ENCODE data around the gene AFAP1.

The AFAP1 gene

GRCh38 chr4:7767966-7768365, 171.7 kb downstream of the AFAP1 start:
- DNase-seq (ENCODE audit: low spot score), result no peak

- no peak for DNase-seq (ENCODE audit: low spot score)
Measured at GRCh38 chr4:7767526-7767925, 172.1 kb downstream of the AFAP1 start.

GRCh38 chr4:7766661-7767345, 172.9 kb downstream of the AFAP1 start:
- DNase-seq (ENCODE audit: low spot score), result no peak

- no peak for DNase-seq (ENCODE audit: low spot score)
Measured at GRCh38 chr4:7766086-7766485, 173.6 kb downstream of the AFAP1 start.

GRCh38 chr4:7765666-7766065, 174.0 kb downstream of the AFAP1 start:
- DNase-seq (ENCODE audit: low spot score), result no peak

GRCh38 chr4:7764466-7764865, 175.2 kb downstream of the AFAP1 start:
- DNase-seq (ENCODE audit: low spot score), result no peak

- no peak for DNase-seq (ENCODE audit: low spot score)
Measured at GRCh38 chr4:7763788-7764187, 175.9 kb downstream of the AFAP1 start.

GRCh38 chr4:7763106-7763505, 176.6 kb downstream of the AFAP1 start:
- DNase-seq (ENCODE audit: low spot score), result no peak

GRCh38 chr4:7762376-7763030, 177.2 kb downstream of the AFAP1 start:
- no peak for DNase-seq (ENCODE audit: low spot score)

- DNase-seq (ENCODE audit: low spot score), result peak; percentile 56
Measured at GRCh38 chr4:7761720-7762119, 177.9 kb downstream of the AFAP1 start.

GRCh38 chr4:7761312-7761711, 178.3 kb downstream of the AFAP1 start:
- DNase-seq (ENCODE audit: low spot score), result no peak

- DNase-seq (ENCODE audit: low spot score), result no peak
Measured at GRCh38 chr4:7760706-7761105, 179.0 kb downstream of the AFAP1 start.

GRCh38 chr4:7760228-7760627, 179.4 kb downstream of the AFAP1 start:
- DNase-seq (ENCODE audit: low spot score), result no peak

GRCh38 chr4:7759635-7760034, 180.0 kb downstream of the AFAP1 start:
- no peak for DNase-seq (ENCODE audit: low spot score)

- no peak for DNase-seq (ENCODE audit: low spot score)
Measured at GRCh38 chr4:7759216-7759615, 180.4 kb downstream of the AFAP1 start.

GRCh38 chr4:7758476-7758875, 181.2 kb downstream of the AFAP1 start:
- no peak for DNase-seq (ENCODE audit: low spot score)

- no peak for DNase-seq (ENCODE audit: low spot score)
Measured at GRCh38 chr4:7757501-7758471, 181.9 kb downstream of the AFAP1 start.

GRCh38 chr4:7756561-7757355, 182.9 kb downstream of the AFAP1 start:
- no peak for DNase-seq (ENCODE audit: low spot score)

- no peak for DNase-seq (ENCODE audit: low spot score)
Measured at GRCh38 chr4:7756071-7756470, 183.6 kb downstream of the AFAP1 start.

- no peak for DNase-seq (ENCODE audit: low spot score)
Measured at GRCh38 chr4:7755561-7755960, 184.1 kb downstream of the AFAP1 start.

- DNase-seq (ENCODE audit: low spot score), result no peak
Measured at GRCh38 chr4:7754565-7755262, 184.9 kb downstream of the AFAP1 start.

Data from germinal center (tissue), 1 donor.